ENCODE data around the gene GALK1. TPM values are rescaled to one million over a fixed set of nuclear protein-coding genes. Genes with fewer than 3 reads are reported as not detected.

GALK1 gene
- 10 to 100 TPM in 3 of 4 donors, not detected in 1; 19.4 to 37.1 (median 35.6) TPM for total RNA-seq

GRCh38 chr17:75764711-75765421 lies at the start of gene GALK1:
Gene GALK1, minus strand, starts transcription at chr17:75765192. Its CDS starts 56 bp downstream, at chr17:75765136.
- intact Hi-C loops (cut with DNase I; ENCODE audit: low total_unique reads): no loop called here
- TF ChIP-seq, protein P1, sequence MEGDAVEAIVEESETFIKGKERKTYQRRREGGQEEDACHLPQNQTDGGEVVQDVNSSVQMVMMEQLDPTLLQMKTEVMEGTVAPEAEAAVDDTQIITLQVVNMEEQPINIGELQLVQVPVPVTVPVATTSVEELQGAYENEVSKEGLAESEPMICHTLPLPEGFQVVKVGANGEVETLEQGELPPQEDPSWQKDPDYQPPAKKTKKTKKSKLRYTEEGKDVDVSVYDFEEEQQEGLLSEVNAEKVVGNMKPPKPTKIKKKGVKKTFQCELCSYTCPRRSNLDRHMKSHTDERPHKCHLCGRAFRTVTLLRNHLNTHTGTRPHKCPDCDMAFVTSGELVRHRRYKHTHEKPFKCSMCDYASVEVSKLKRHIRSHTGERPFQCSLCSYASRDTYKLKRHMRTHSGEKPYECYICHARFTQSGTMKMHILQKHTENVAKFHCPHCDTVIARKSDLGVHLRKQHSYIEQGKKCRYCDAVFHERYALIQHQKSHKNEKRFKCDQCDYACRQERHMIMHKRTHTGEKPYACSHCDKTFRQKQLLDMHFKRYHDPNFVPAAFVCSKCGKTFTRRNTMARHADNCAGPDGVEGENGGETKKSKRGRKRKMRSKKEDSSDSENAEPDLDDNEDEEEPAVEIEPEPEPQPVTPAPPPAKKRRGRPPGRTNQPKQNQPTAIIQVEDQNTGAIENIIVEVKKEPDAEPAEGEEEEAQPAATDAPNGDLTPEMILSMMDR (IDR thresholded peaks at IDR 0.05): peak in 3 of 4 experiments; percentile 43 to 63 (median 47)
- peak in 1 of 2 donors; percentile 71 for TF ChIP-seq POLR2A (IDR thresholded peaks at IDR 0.05)
- H3K36me3 ChIP-seq: no peaks in the 10 kb centered on the region
- no peaks in the 10 kb centered on the region for H3K9me3 ChIP-seq
- H3K4me1 ChIP-seq: peaks cover 8 to 10% of the 10 kb centered on the region in 2 donors
- peak; percentile 74 to 76 for DNase-seq
- H3K4me3 ChIP-seq: peak within 1 kb of the TSS; percentile 62 to 84
- H3K27ac ChIP-seq: peak within 1 kb of the TSS; percentile 74 to 94
- no peaks in the 10 kb centered on the region for H3K27me3 ChIP-seq

DNA sequence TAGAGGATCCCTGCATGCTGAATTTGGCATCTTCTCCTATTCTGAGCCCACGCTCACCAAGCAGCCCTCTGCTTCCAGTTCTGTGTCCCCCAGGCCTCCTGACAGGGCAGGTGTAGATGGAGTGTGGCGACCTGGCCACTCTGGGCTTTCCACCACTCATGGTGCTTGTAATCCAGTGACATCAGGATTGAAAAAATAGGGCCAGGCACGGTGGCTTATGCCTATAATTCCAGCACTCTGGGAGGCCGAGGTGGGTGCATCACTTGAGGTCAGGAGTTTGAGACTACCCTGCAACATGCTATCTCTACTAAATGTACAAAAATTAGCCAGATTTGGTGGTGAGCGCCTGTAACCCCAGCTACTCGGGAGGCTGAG lies 49.0 kb upstream of the GALK1 start:
- TF ChIP-seq, protein P1 (IDR thresholded peaks at IDR 0.05): no peak
- TF ChIP-seq POLR2A (IDR thresholded peaks at IDR 0.05): no peak
- Histone ChIP-seq H3K27ac (no peak overlapping the region), H3K9me3 (no peaks in the 10 kb centered on the region), H3K4me1 (peaks cover 0 to 4% of the 10 kb centered on the region in 2 donors), H3K4me3 (no peak overlapping the region), H3K27me3 (no peaks in the 10 kb centered on the region), H3K36me3 (no peaks in the 10 kb centered on the region)
- intact Hi-C loops (cut with DNase I; ENCODE audit: low total_unique reads): no loop called here
- no peak for DNase-seq

DNA sequence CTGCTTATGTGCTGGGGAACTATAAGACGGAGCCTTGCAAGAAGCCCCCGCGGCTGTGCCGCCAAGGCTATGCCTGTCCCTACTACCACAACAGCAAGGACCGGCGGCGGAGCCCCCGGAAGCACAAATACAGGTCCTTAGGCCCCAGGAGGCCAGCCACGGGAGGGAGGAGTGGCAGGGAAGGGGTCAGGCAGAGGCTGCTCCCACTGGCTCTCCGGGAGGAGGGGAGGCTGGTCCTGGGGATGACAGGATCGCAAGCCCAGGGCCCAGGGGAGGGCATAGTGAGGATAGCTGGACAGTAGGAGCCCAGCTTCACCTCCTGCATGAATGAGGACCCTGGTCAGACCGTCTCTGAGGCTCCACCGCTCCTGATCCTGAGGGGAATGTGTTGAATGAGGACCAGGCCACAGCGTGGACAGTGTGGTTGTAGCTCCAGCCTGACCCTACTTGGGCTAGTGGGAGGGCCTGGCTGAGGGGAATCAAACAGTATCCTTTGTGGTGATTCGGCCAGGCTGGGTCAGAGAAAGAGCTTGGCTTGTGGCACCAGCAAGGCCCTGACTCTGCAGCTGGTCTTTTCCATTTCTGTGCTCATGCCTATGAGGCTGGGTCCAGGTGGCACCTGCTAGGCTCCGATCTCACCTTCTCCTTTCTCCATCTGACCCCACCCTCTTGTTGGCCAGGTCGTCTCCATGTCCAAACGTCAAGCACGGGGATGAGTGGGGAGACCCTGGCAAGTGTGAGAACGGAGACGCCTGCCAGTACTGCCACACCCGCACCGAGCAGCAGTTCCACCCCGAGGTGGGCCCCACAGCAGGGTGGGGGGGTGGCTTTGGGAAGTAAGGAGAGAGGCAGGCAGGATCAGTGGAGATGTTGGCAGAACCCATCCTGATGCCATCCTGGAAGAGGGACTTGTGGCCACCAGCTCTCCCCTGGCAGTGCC lies 48.4 kb upstream of the GALK1 start:
- Histone ChIP-seq H3K27me3 (no peaks in the 10 kb centered on the region), H3K36me3 (no peaks in the 10 kb centered on the region), H3K4me3 (no peak overlapping the region), H3K27ac (no peak overlapping the region), H3K9me3 (no peaks in the 10 kb centered on the region), H3K4me1 (peaks cover 0 to 6% of the 10 kb centered on the region in 2 donors)
- no peak for DNase-seq
- intact Hi-C loops (cut with DNase I; ENCODE audit: low total_unique reads): no loop called here
- no peak for TF ChIP-seq POLR2A (IDR thresholded peaks at IDR 0.05)
- TF ChIP-seq, protein P1 (IDR thresholded peaks at IDR 0.05): no peak

DNA sequence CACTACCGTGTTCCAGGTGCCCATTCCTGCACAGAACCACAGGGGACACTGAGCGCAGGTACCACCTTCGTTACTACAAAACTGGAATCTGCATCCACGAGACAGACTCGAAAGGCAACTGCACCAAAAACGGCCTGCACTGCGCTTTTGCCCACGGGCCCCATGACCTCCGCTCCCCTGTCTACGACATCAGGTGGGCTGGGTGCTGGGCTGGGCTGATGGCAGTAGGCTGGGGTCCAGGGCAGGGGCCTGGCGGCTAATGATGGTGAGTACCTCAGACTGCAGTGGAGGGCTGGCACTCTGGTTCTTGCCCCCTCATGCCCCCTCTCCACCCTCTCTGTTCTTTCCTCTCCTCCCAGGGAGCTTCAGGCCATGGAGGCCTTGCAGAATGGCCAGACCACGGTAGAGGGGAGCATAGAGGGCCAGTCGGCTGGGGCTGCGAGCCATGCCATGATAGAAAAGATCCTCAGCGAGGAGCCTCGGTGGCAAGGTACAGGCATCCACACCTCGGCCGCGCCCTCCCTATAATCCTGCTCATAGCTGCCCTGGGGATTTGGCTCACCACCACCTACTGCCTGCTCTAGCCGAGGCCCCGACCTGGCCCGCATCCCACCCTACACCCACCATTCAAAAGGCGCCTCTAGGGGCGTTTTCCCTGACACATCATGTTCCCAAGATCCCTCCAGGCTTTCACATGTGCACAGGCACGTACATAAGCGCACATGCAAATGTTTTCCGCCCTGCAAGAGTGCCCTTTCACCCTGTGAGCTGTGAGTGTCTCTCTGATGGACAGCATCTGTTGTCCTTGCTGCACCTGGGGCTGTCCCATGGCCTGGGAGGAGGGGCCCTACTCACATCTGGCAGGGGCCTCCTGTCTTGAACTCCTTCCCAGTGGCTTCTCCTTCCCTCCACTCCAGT lies 47.4 kb upstream of the GALK1 start:
- no peak overlapping the region for H3K27ac ChIP-seq
- no peak overlapping the region for H3K4me3 ChIP-seq
- no peak for DNase-seq
- H3K36me3 ChIP-seq: no peaks in the 10 kb centered on the region
- H3K9me3 ChIP-seq: no peaks in the 10 kb centered on the region
- TF ChIP-seq POLR2A (IDR thresholded peaks at IDR 0.05): no peak
- TF ChIP-seq, protein P1 (IDR thresholded peaks at IDR 0.05): no peak
- peaks cover 0 to 8% of the 10 kb centered on the region in 2 donors for H3K4me1 ChIP-seq
- no peaks in the 10 kb centered on the region for H3K27me3 ChIP-seq
- intact Hi-C loops (cut with DNase I; ENCODE audit: low total_unique reads): no loop called here
